NT2/D1 (cell line): ENCODE data around the gene POLR3A.
"Not testable (repeated sequence)": the region's sequence is repeated elsewhere in the genome, so short reads cannot be mapped to it uniquely, and the experiment has no call there.

Source experiments
- SUZ12 ChIP-seq: IDR thresholded peaks from 2 replicates; pipeline ENCODE4 v1.6.1; 2011; ENCODE audit not compliant: insufficient read length, insufficient read depth; ENCODE audit errors: extremely low read depth
- YY1 ChIP-seq: IDR thresholded peaks from 2 replicates; pipeline ENCODE4 v1.6.1; 2011; ENCODE audit not compliant: insufficient read length, insufficient read depth

- TF ChIP-seq YY1, SUZ12: not testable (repeated sequence)
Observed at GRCh38 chr10:78070064-78070463, 40.7 kb upstream of the POLR3A start.
